ENCODE results near the gene TUFT1. TPM values are rescaled to one million over a fixed set of nuclear protein-coding genes. Genes with fewer than 3 reads are reported as not detected.

The TUFT1 gene
- total and polyA plus RNA-seq, 8 donors = 7.1 to 16.1 (median 11.0) TPM

GRCh38 chr1:151508833-151509232, 31.3 kb upstream of the TUFT1 start:
- Histone ChIP-seq H3K9me3 (no peaks in the 10 kb centered on the region), H3K27me3 (no peaks in the 10 kb centered on the region), H3K27ac (no peak overlapping the region), H3K4me3 (no peak overlapping the region), H3K4me1 (peaks cover 0 to 4% (median under 1%) of the 10 kb centered on the region in 3 donors), H3K36me3 (no peaks in the 10 kb centered on the region)
- 88% methylated on average over 6 of the region's 6 CpGs for WGBS, 2 donors
- no peak for DNase-seq
- intact Hi-C loops (cut with DNase I) = no loop called here
- no peak for FAIRE-seq
- no peak for TF ChIP-seq CTCF (IDR thresholded peaks at IDR 0.05)
- ATAC-seq = no peak

GRCh38 chr1:151509350-151510019, 30.6 kb upstream of the TUFT1 start:
- no peaks in the 10 kb centered on the region for H3K9me3 ChIP-seq
- no peaks in the 10 kb centered on the region for H3K36me3 ChIP-seq
- no peak for DNase-seq
- H3K27ac ChIP-seq = no peak overlapping the region
- H3K27me3 ChIP-seq = no peaks in the 10 kb centered on the region
- intact Hi-C loops (cut with DNase I) = no loop called here
- peaks cover 4 to 11% (median 7%) of the 10 kb centered on the region in 3 donors for H3K4me1 ChIP-seq
- ATAC-seq = no peak
- no peak overlapping the region for H3K4me3 ChIP-seq
- no peak for TF ChIP-seq CTCF (IDR thresholded peaks at IDR 0.05)
- no peak for FAIRE-seq
- WGBS, 2 donors = 86 to 87% methylated on average over 15 of the region's 15 CpGs

- no peak for ATAC-seq
- DNase-seq = no peak
- WGBS, 2 donors = 36 to 41% methylated on average over 9 of the region's 9 CpGs
- H3K4me1 ChIP-seq = peaks cover 9 to 16% (median 13%) of the 10 kb centered on the region in 3 donors
- intact Hi-C loops (cut with DNase I) = no loop called here
- H3K27me3 ChIP-seq = no peaks in the 10 kb centered on the region
- TF ChIP-seq CTCF (IDR thresholded peaks at IDR 0.05) = no peak
- H3K9me3 ChIP-seq = no peaks in the 10 kb centered on the region
- H3K36me3 ChIP-seq = no peaks in the 10 kb centered on the region
- no peak overlapping the region for H3K27ac ChIP-seq
- no peak for FAIRE-seq
- H3K4me3 ChIP-seq = no peak overlapping the region
Measured at GRCh38 chr1:151510020-151510405, 30.1 kb upstream of the TUFT1 start.

GRCh38 chr1:151510614-151510956, 29.5 kb upstream of the TUFT1 start:
- ATAC-seq (no peak), DNase-seq (no peak), FAIRE-seq (no peak)
- Histone ChIP-seq H3K9me3 (no peaks in the 10 kb centered on the region), H3K36me3 (no peaks in the 10 kb centered on the region), H3K27me3 (no peaks in the 10 kb centered on the region), H3K4me1 (peaks cover 11 to 20% (median 18%) of the 10 kb centered on the region in 3 donors), H3K4me3 (peak overlapping the region; percentile 56 to 82 (median 78)), H3K27ac (peak overlapping the region; percentile 28 to 98 (median 94))
- 8% methylated on average over 10 of the region's 10 CpGs for WGBS, 2 donors
- no peak for TF ChIP-seq CTCF (IDR thresholded peaks at IDR 0.05)
- intact Hi-C loops (cut with DNase I) = no loop called here

- peak within 1 kb of the TSS; percentile 90 to 98 (median 94) for H3K27ac ChIP-seq
- peak within 1 kb of the TSS; percentile 56 to 82 (median 78) for H3K4me3 ChIP-seq
- TF ChIP-seq CTCF (IDR thresholded peaks at IDR 0.05) = no peak
- 0% methylated on average over 28 to 68 of the region's 68 CpGs for WGBS, 2 donors
- no peaks in the 10 kb centered on the region for H3K36me3 ChIP-seq
- peak; percentile 90 to 96 (median 93) for DNase-seq
- no peak for FAIRE-seq
- no peaks in the 10 kb centered on the region for H3K9me3 ChIP-seq
- ATAC-seq = peak; percentile 75 to 85 (median 81)
- intact Hi-C loops (cut with DNase I) = no loop called here
- H3K4me1 ChIP-seq = peaks cover 11 to 24% (median 24%) of the 10 kb centered on the region in 3 donors
- no peaks in the 10 kb centered on the region for H3K27me3 ChIP-seq
Measured at GRCh38 chr1:151510957-151511635, 29.0 kb upstream of the TUFT1 start, which contains the start of gene CGN. TSS of gene CGN (plus strand) at chr1:151511387. CDS start at chr1:151518520, 7,133 bp downstream.

Measured in pancreas (tissue), 10 donors.